HEK293 (cell line): ENCODE results near the gene OR51G1.

ENCODE experiments used
- TCF7L2 ChIP-seq: IDR thresholded peaks from 2 replicates; pipeline ENCODE4 v1.6.1; 2011; ENCODE audit warnings: low read depth, mild to moderate bottlenecking, inconsistent platforms, low read length, moderate library complexity, borderline replicate concordance
- TF ChIP-seq, protein P1 (sequence below): fragments of 450-650 bp; formaldehyde crosslinking; IDR thresholded peaks from 2 replicates; pipeline ENCODE4 v1.5.1; 2016; ENCODE audit warnings: missing biosample characterization, missing genetic modification characterization

GRCh38 chr11:4962816-4963215, 38.7 kb upstream of the OR51G1 start:
- no peak for TF ChIP-seq TCF7L2
- TF ChIP-seq, protein P1, sequence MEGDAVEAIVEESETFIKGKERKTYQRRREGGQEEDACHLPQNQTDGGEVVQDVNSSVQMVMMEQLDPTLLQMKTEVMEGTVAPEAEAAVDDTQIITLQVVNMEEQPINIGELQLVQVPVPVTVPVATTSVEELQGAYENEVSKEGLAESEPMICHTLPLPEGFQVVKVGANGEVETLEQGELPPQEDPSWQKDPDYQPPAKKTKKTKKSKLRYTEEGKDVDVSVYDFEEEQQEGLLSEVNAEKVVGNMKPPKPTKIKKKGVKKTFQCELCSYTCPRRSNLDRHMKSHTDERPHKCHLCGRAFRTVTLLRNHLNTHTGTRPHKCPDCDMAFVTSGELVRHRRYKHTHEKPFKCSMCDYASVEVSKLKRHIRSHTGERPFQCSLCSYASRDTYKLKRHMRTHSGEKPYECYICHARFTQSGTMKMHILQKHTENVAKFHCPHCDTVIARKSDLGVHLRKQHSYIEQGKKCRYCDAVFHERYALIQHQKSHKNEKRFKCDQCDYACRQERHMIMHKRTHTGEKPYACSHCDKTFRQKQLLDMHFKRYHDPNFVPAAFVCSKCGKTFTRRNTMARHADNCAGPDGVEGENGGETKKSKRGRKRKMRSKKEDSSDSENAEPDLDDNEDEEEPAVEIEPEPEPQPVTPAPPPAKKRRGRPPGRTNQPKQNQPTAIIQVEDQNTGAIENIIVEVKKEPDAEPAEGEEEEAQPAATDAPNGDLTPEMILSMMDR (tag by site-specific recombination), result no peak
